ENCODE measurements around the gene DRC1.

- TF ChIP-seq POLR2A (IDR thresholded peaks at IDR 0.05; ENCODE audit: low read depth) (no peak), EP300 (IDR thresholded peaks at IDR 0.05) (no peak), CTCF (IDR thresholded peaks at IDR 0.05) (no peak), POLR2AphosphoS5 (IDR thresholded peaks at IDR 0.05) (no peak)
Observed at GRCh38 chr2:26376799-26377198, 24.9 kb upstream of the DRC1 start.

Data from esophagus muscularis mucosa (tissue), 4 donors.